Measurements from ENCODE around the gene TFEB.

TFEB gene

DNA sequence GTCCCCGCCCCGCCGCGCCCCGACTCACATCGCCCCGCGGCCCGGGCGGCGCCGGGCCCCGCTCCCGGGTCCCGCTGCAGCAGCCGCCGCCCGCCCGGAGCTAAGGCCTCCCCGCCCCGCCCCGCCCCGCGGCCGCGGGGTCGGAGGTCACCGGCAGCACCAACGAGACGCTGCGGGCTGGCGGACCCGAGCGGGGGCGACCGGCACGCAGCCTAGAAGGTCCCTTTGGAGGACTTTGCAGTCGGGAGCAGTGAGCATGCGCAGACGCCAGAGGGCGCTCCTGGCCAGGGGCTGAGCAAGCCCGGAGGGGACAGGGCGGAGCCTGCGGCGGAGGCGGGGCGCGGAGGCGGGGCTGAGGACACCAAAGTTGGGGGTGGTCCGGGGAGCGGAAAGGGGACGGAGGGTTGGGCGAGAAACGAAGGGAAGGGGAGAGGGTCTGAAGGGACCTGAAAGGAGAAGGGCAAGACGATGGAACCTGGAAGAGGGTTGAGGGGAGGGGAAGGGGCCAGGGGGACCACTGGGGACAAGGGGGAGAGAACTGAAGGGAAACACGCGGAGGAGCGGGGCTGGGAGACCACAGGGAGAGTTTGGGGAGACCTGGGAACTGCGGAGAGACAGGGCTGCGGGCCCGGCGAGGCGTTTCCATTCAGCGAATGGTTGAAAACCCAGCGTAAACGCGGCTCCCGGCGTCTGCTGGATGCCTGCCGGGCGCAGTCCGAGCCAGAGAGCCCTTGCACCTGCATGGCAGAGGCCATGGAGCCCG is 44.6 kb upstream of the TFEB start, which contains the start of gene FRS3 (continued):
- TF ChIP-seq, protein P1, sequence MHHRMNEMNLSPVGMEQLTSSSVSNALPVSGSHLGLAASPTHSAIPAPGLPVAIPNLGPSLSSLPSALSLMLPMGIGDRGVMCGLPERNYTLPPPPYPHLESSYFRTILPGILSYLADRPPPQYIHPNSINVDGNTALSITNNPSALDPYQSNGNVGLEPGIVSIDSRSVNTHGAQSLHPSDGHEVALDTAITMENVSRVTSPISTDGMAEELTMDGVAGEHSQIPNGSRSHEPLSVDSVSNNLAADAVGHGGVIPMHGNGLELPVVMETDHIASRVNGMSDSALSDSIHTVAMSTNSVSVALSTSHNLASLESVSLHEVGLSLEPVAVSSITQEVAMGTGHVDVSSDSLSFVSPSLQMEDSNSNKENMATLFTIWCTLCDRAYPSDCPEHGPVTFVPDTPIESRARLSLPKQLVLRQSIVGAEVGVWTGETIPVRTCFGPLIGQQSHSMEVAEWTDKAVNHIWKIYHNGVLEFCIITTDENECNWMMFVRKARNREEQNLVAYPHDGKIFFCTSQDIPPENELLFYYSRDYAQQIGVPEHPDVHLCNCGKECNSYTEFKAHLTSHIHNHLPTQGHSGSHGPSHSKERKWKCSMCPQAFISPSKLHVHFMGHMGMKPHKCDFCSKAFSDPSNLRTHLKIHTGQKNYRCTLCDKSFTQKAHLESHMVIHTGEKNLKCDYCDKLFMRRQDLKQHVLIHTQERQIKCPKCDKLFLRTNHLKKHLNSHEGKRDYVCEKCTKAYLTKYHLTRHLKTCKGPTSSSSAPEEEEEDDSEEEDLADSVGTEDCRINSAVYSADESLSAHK (tag by site-specific recombination; IDR thresholded peaks at IDR 0.05), result 0 out of 2 replicates have a peak, but pooled peaks have one; percentile 25
- TF ChIP-seq ZNF473 (tag by site-specific recombination; IDR thresholded peaks at IDR 0.05), result no peak
- 0 out of 2 replicates have a peak, but pooled peaks have one; percentile 28 for TF ChIP-seq ZNF24 (tag by site-specific recombination; IDR thresholded peaks at IDR 0.05)
- no peak for TF ChIP-seq ZNF670 (tag by site-specific recombination; IDR thresholded peaks at IDR 0.05; ENCODE audit: low read depth)
- TF ChIP-seq ZFP69B (tag by site-specific recombination; IDR thresholded peaks at IDR 0.05), result peak; percentile 37; the same call in 1 of the 2 replicates
- peak; percentile 94 for TF ChIP-seq ZFHX2 (tag by site-specific recombination; conservative IDR thresholded peaks at IDR 0.05)
- peak; percentile 53; the same call in 1 of the 2 replicates for TF ChIP-seq ZNF639 (tag by site-specific recombination; IDR thresholded peaks at IDR 0.05)
- TF ChIP-seq ZBTB11 (tag by site-specific recombination; conservative IDR thresholded peaks at IDR 0.05; ENCODE audit: low read depth), result peak; percentile 35; the same call in 1 of the 2 replicates
- peak; percentile 91 for TF ChIP-seq SP2 (tag by site-specific recombination; IDR thresholded peaks at IDR 0.05)
- TF ChIP-seq GFI1B (tag by site-specific recombination; IDR thresholded peaks at IDR 0.05), result no peak
- TF ChIP-seq CTCF (tag by site-specific recombination; IDR thresholded peaks at IDR 0.05), result peak; percentile 98
- no peak for TF ChIP-seq ZNF555 (tag by site-specific recombination; conservative IDR thresholded peaks at IDR 0.05)
- TF ChIP-seq ZNF354C (tag by site-specific recombination; IDR thresholded peaks at IDR 0.05; ENCODE audit: borderline replicate concordance, low read depth), result no peak
- TF ChIP-seq ZNF76 (tag by site-specific recombination; IDR thresholded peaks at IDR 0.05; ENCODE audit: borderline replicate concordance, low read depth), result 0 out of 2 replicates have a peak, but pooled peaks have one; percentile 63
- TF ChIP-seq ZNF211 (tag by site-specific recombination; IDR thresholded peaks at IDR 0.05; ENCODE audit: low read depth), result no peak
- peak; percentile 28 for TF ChIP-seq WT1 (tag by site-specific recombination; IDR thresholded peaks at IDR 0.05)
- 0 out of 2 replicates have a peak, but pooled peaks have one; percentile 17 for TF ChIP-seq GLI4 (tag by site-specific recombination; IDR thresholded peaks at IDR 0.05)
- TF ChIP-seq ZNF830 (tag by site-specific recombination; IDR thresholded peaks at IDR 0.05; ENCODE audit: low read depth), result no peak
- 0 out of 2 replicates have a peak, but pooled peaks have one; percentile 73 for TF ChIP-seq ZNF561 (tag by site-specific recombination; IDR thresholded peaks at IDR 0.05; ENCODE audit: borderline replicate concordance)
- peak; percentile 96 for TF ChIP-seq KLF9 (tag by site-specific recombination; IDR thresholded peaks at IDR 0.05; ENCODE audit: low read depth)
- peak; percentile 81 for TF ChIP-seq ZNF654 (tag by site-specific recombination; IDR thresholded peaks at IDR 0.05; ENCODE audit: low read depth)
- peak; percentile 75; the same call in 1 of the 2 replicates for TF ChIP-seq ZNF324 (tag by site-specific recombination; IDR thresholded peaks at IDR 0.05)
